Keratinocyte (primary cell): ENCODE results near the gene AMBP. TPM values are rescaled to one million over a fixed set of nuclear protein-coding genes. Genes with fewer than 3 reads are reported as not detected.

Experiments used
- DNase-seq: peaks from one replicate; pipeline ENCODE4 v3.0.0-alpha.2; 2011; ENCODE audit warnings: low read depth, missing footprints, low spot score
- FAIRE-seq: peaks from 2 replicates; lab custom pipeline; 2011; peaks lifted over from hg19 to GRCh38; lab: Jason Lieb, UNC
- H2AFZ ChIP-seq: 2 replicates; pipeline ENCODE4 v1.6.0; 2012; ENCODE audit warnings: low read length, control low read depth, inconsistent platforms; ENCODE audit not compliant: control insufficient read depth
- H3K27ac ChIP-seq: 2 replicates; pipeline ENCODE4 v1.5.1; 2011; ENCODE audit warnings: low read length; ENCODE audit not compliant: control insufficient read depth, insufficient read depth
- H3K27me3 ChIP-seq: 3 replicates; pipeline ENCODE4 v1.6.0; 2011; ENCODE audit warnings: low read length; ENCODE audit not compliant: control insufficient read depth, insufficient read depth; ENCODE audit errors: extremely low read depth
- H3K36me3 ChIP-seq, 2 experiments: 2 replicates in 1 of 2; 3 replicates in 1 of 2; pipeline ENCODE4 v1.5.1; 2011; ENCODE audit warnings: low read length in 2 of 2, mild to moderate bottlenecking in 1 of 2; ENCODE audit not compliant: control insufficient read depth in 2 of 2, insufficient read depth in 2 of 2; ENCODE audit errors: extremely low read depth in 1 of 2
- H3K4me1 ChIP-seq: 3 replicates; pipeline ENCODE4 v1.5.1; 2011; ENCODE audit warnings: low read length; ENCODE audit not compliant: control insufficient read depth, insufficient read depth; ENCODE audit errors: extremely low read depth
- H3K4me2 ChIP-seq: 3 replicates; pipeline ENCODE4 v1.6.0; 2011; ENCODE audit warnings: low read depth, low read length; ENCODE audit not compliant: control insufficient read depth, insufficient read depth; ENCODE audit errors: extremely low read depth
- H3K4me3 ChIP-seq, 3 experiments: fragments of 200-600 bp in 1 of 3; sonication (generic) in 1 of 3; 2 replicates in 2 of 3; 3 replicates in 1 of 3; pipeline ENCODE4 v1.5.1; 2011 to 2016; ENCODE audit warnings: low read length in 3 of 3, mild to moderate bottlenecking in 3 of 3, control low read depth in 2 of 3, inconsistent platforms in 1 of 3, low read depth in 1 of 3, mixed read lengths in 1 of 3, mixed run types in 1 of 3, moderate library complexity in 1 of 3; ENCODE audit not compliant: control insufficient read depth in 2 of 3, insufficient read depth in 2 of 3; ENCODE audit errors: extremely low read depth in 1 of 3
- H3K79me2 ChIP-seq: 2 replicates; pipeline ENCODE4 v1.6.0; 2012; ENCODE audit warnings: low read length; ENCODE audit not compliant: control insufficient read depth, insufficient read depth
- H3K9ac ChIP-seq: 3 replicates; pipeline ENCODE4 v1.6.0; 2011; ENCODE audit warnings: low read length; ENCODE audit not compliant: control insufficient read depth, insufficient read depth; ENCODE audit errors: extremely low read depth
- H3K9me1 ChIP-seq: 3 replicates; pipeline ENCODE4 v1.6.0; 2011; ENCODE audit warnings: low read length; ENCODE audit not compliant: control insufficient read depth, insufficient read depth; ENCODE audit errors: extremely low read depth
- H3K9me3 ChIP-seq: 2 replicates; pipeline ENCODE4 v1.5.1; 2012; ENCODE audit warnings: low read depth, low read length; ENCODE audit not compliant: control insufficient read depth
- H4K20me1 ChIP-seq: 3 replicates; pipeline ENCODE4 v1.6.0; 2011; ENCODE audit warnings: low read length; ENCODE audit not compliant: control insufficient read depth, insufficient read depth; ENCODE audit errors: extremely low read depth
- EZH2 ChIP-seq: IDR thresholded peaks from one replicate; pipeline ENCODE4 v1.6.1; 2012; ENCODE audit warnings: inconsistent platforms, mild to moderate bottlenecking, low read length, moderate library complexity
- dilution Hi-C: fragments of 300-500 bp; cut with MboI; formaldehyde crosslinking; loops from one replicate; pipeline ENCODE4 v1.7.0; 2020; ENCODE audit warnings: low sequenced_read_pairs; ENCODE audit not compliant: extremely low pct_ligation_motif_present
- polyA plus RNA-seq, 5 experiments: library from polyadenylated mRNA; depleted of rRNA in 3 of 5; stranded (reverse) in 3 of 5; stranded (forward) in 1 of 5; unstranded in 1 of 5; fragments of >200 nt; gene quantifications; 1 replicate in 1 of 5; 2 replicates in 3 of 5; 3 replicates in 1 of 5; pipeline versions ENCODE4 v1.2.1 to v1.2.3, GENCODE V29; 2011 to 2012; ENCODE audit warnings: missing spikeins in 2 of 5, low read depth in 1 of 5, low replicate concordance in 1 of 5
- TF ChIP-seq, protein P1 (sequence below), 3 experiments: IDR thresholded peaks in 1 of 3; conservative IDR thresholded peaks in 1 of 3; optimal IDR thresholded peaks in 1 of 3; 2 replicates in 2 of 3; 3 replicates in 1 of 3; pipeline versions ENCODE3 to v1.5.1; 2011; ENCODE audit warnings: low read length in 3 of 3, mild to moderate bottlenecking in 3 of 3, moderate library complexity in 2 of 3, control low read depth in 1 of 3, inconsistent platforms in 1 of 3; ENCODE audit not compliant: insufficient read depth in 2 of 3; ENCODE audit errors: extremely low read depth in 1 of 3

AMBP gene
- polyA plus RNA-seq, 1 donor (not counting 4 experiments of a cell fraction or from before 2014, with no cell fraction given), result not detected

DNA sequence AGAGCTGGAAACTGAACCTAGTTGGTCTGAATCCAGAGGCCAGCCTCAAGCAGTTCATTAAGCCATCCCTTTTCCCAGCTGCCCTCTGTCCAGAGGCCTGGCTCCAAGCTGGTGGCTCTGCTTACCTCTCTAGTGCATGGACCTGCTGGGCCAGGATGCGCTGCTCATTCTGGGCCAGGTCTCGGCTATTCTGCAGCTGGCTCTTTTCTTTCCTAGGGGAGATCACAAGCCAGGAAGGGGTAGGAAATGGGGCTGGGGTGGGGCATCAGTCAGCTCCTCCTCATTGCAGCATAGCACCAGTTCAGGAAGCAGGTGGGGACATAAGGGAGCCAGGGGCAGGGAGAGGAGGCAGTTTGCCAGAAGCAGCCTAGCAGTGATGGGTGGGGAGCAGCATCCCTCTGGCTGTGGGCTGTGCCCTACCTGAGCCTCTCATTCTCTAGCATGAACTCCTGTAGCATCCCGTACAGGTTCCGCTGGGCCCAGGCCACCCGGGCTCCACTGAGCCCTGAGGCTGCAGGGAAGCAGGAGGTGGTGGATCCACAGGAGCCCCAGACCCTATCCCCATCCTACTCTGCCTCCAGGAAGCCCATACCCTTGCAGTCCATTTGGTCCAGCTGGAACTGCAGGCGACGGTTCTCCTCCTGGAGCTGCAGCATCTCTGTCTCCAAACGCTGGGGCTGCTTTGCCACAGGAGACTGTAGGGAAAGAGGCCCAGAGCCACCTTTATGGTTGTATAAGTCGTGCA, 15.8 kb upstream of the AMBP start:
- no peaks in the 10 kb centered on the region for H4K20me1 ChIP-seq
- H3K27me3 ChIP-seq, result peaks cover 19% of the 10 kb centered on the region
- no peaks in the 10 kb centered on the region for H3K9me3 ChIP-seq
- no peak for TF ChIP-seq EZH2
- dilution Hi-C loops, result no loop called here
- no peak overlapping the region for H3K4me3 ChIP-seq
- no peak overlapping the region for H3K4me2 ChIP-seq
- no peak overlapping the region for H3K27ac ChIP-seq
- H2AFZ ChIP-seq, result no peak overlapping the region
- H3K36me3 ChIP-seq, result no peaks in the 10 kb centered on the region
- no peaks in the 10 kb centered on the region for H3K9me1 ChIP-seq
- H3K4me1 ChIP-seq, result peaks cover 4% of the 10 kb centered on the region
- no peak overlapping the region for H3K9ac ChIP-seq
- FAIRE-seq (no peak), DNase-seq (no peak)
- H3K79me2 ChIP-seq, result no peaks in the 10 kb centered on the region

GRCh38 chr9:114093031-114093471, 15.0 kb upstream of the AMBP start:
- no peaks in the 10 kb centered on the region for H3K79me2 ChIP-seq
- H3K27me3 ChIP-seq, result peaks cover 16% of the 10 kb centered on the region
- peaks cover 4% of the 10 kb centered on the region for H3K4me1 ChIP-seq
- FAIRE-seq (no peak), DNase-seq (no peak)
- H3K9me3 ChIP-seq, result no peaks in the 10 kb centered on the region
- no peaks in the 10 kb centered on the region for H3K36me3 ChIP-seq
- TF ChIP-seq, protein P1, sequence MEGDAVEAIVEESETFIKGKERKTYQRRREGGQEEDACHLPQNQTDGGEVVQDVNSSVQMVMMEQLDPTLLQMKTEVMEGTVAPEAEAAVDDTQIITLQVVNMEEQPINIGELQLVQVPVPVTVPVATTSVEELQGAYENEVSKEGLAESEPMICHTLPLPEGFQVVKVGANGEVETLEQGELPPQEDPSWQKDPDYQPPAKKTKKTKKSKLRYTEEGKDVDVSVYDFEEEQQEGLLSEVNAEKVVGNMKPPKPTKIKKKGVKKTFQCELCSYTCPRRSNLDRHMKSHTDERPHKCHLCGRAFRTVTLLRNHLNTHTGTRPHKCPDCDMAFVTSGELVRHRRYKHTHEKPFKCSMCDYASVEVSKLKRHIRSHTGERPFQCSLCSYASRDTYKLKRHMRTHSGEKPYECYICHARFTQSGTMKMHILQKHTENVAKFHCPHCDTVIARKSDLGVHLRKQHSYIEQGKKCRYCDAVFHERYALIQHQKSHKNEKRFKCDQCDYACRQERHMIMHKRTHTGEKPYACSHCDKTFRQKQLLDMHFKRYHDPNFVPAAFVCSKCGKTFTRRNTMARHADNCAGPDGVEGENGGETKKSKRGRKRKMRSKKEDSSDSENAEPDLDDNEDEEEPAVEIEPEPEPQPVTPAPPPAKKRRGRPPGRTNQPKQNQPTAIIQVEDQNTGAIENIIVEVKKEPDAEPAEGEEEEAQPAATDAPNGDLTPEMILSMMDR (optimal IDR thresholded peaks at IDR 0.05 in 1 of 3, IDR thresholded peaks at IDR 0.05 in 1 of 3, conservative IDR thresholded peaks at IDR 0.05 in 1 of 3; ENCODE audit: extremely low read depth in 1 of 3, insufficient read depth in 2 of 3, low read length in 3 of 3), result no peak
- TF ChIP-seq EZH2, result no peak
- H2AFZ ChIP-seq, result no peak overlapping the region
- H3K9me1 ChIP-seq, result no peaks in the 10 kb centered on the region
- no peak overlapping the region for H3K4me3 ChIP-seq
- no peak overlapping the region for H3K4me2 ChIP-seq
- H3K9ac ChIP-seq, result no peak overlapping the region
- H3K27ac ChIP-seq, result no peak overlapping the region
- H4K20me1 ChIP-seq, result no peaks in the 10 kb centered on the region
- dilution Hi-C loops, result no loop called here
